Lower leg skin (tissue), 4 donors: ENCODE data around the gene MYH16. TPM values are rescaled to one million over a fixed set of nuclear protein-coding genes. Genes with fewer than 3 reads are reported as not detected.

ENCODE experiments used
- DNase-seq, 2 donors: peaks; one replicate each; pipeline ENCODE4 v3.0.0-alpha.2; 2019; ENCODE audit warnings: low spot score in 2 of 2
- H3K4me3 ChIP-seq: fragments of 200-600 bp; sonication (generic); 2 replicates; pipeline ENCODE4 v1.5.1; 2017; ENCODE audit warnings: mild to moderate bottlenecking, low read depth; ENCODE audit not compliant: poor library complexity, severe bottlenecking
- POLR2A ChIP-seq, 2 donors: fragments of 450-650 bp; IDR thresholded peaks; one replicate each; pipeline ENCODE4 v1.6.1; 2016 to 2017; ENCODE audit warnings: antibody characterized with exemption in 2 of 2, mild to moderate bottlenecking in 1 of 2, moderate library complexity in 1 of 2
- WGBS, 2 donors: methylation state at CpG; one replicate each; pipeline ENCODE4 v1.1.5; 2018; 5-methylcytosine and 5-hydroxymethylcytosine counted together
- intact Hi-C: fragments of 100-400 bp; cut with DNase I; formaldehyde crosslinking; loops from one replicate; pipeline ENCODE4 v1.15.0; 2023; ENCODE audit warnings: low total_unique reads
- total RNA-seq, 4 donors: library from RNA; depleted of rRNA; stranded (reverse); fragments of >200 nt; gene quantifications; one replicate each; pipeline ENCODE4 v1.1.0, GENCODE V29; 2016
- TF ChIP-seq, protein P1 (sequence below), 3 donors: fragments of 450-650 bp; IDR thresholded peaks; one replicate each; pipeline ENCODE4 v1.5.1; 2016; ENCODE audit warnings: antibody characterized with exemption in 3 of 3, mild to moderate bottlenecking in 3 of 3, moderate library complexity in 2 of 3

MYH16 gene
- total RNA-seq, 4 donors from 2014 or later: not detected

GRCh38 chr7:99292127-99292526 is 19.5 kb downstream of the MYH16 start:
- DNase-seq: no peak
- no peak overlapping the region for H3K4me3 ChIP-seq
- 90 to 93% methylated on average over 14 of the region's 14 CpGs for WGBS, 2 donors
- intact Hi-C loops: no loop called here
- TF ChIP-seq, protein P1, sequence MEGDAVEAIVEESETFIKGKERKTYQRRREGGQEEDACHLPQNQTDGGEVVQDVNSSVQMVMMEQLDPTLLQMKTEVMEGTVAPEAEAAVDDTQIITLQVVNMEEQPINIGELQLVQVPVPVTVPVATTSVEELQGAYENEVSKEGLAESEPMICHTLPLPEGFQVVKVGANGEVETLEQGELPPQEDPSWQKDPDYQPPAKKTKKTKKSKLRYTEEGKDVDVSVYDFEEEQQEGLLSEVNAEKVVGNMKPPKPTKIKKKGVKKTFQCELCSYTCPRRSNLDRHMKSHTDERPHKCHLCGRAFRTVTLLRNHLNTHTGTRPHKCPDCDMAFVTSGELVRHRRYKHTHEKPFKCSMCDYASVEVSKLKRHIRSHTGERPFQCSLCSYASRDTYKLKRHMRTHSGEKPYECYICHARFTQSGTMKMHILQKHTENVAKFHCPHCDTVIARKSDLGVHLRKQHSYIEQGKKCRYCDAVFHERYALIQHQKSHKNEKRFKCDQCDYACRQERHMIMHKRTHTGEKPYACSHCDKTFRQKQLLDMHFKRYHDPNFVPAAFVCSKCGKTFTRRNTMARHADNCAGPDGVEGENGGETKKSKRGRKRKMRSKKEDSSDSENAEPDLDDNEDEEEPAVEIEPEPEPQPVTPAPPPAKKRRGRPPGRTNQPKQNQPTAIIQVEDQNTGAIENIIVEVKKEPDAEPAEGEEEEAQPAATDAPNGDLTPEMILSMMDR (IDR thresholded peaks at IDR 0.05): no peak
- TF ChIP-seq POLR2A (IDR thresholded peaks at IDR 0.05): no peak

DNA sequence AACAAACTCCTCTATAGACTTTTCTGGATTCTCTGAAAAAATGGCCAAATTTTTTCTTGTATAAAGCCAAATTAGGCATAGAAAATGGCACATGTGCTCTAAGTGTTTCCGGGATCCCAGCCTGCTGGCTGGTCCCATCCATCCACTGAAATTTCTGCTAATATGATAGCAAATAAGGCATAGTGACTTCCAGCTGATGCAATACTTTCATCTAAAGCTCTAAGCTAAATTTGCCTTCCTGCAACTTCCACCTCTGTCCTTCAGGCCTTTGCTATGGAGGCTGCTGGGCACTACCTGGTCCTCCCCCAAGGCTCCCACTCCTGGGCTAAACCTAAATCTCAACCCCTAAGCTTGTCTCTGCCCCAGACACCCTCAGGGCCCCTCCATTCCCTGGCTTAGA is 20.5 kb downstream of the MYH16 start:
- TF ChIP-seq, protein P1 (IDR thresholded peaks at IDR 0.05): no peak
- TF ChIP-seq POLR2A (IDR thresholded peaks at IDR 0.05): no peak
- 92 to 95% methylated on average over 1 of the region's 1 CpG for WGBS, 2 donors
- DNase-seq: no peak
- no peak overlapping the region for H3K4me3 ChIP-seq
- intact Hi-C loops: no loop called here

DNA sequence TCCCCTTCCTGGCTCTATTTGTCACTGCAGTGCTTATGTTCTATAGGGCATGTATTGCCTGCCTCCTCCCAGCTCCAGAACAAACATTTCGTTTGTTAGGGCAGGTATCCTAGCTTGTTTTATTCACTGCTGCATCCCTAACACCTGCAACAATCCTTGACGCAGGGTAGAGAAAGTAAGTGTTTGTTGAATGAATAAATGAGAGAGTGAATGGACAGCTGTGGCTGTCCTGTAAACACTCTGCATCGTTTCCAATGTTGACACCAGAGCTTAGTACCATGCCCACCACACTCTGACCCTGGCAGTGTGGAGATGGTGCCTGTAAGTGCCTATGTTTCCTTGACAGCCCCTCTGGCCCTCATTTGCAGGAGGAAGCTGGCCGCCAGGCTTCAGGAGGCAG is 21.0 kb downstream of the MYH16 start:
- intact Hi-C loops: no loop called here
- DNase-seq: no peak
- TF ChIP-seq POLR2A (IDR thresholded peaks at IDR 0.05): no peak
- TF ChIP-seq, protein P1 (IDR thresholded peaks at IDR 0.05): no peak
- 79 to 86% methylated on average over 4 of the region's 4 CpGs for WGBS, 2 donors
- H3K4me3 ChIP-seq: no peak overlapping the region

- H3K4me3 ChIP-seq: no peak overlapping the region
- intact Hi-C loops: no loop called here
- 89 to 93% methylated on average over 5 of the region's 5 CpGs for WGBS, 2 donors
- no peak for DNase-seq
- TF ChIP-seq, protein P1 (IDR thresholded peaks at IDR 0.05): no peak
- TF ChIP-seq POLR2A (IDR thresholded peaks at IDR 0.05): no peak
Measured at GRCh38 chr7:99296471-99296870, 23.8 kb downstream of the MYH16 start.

DNA sequence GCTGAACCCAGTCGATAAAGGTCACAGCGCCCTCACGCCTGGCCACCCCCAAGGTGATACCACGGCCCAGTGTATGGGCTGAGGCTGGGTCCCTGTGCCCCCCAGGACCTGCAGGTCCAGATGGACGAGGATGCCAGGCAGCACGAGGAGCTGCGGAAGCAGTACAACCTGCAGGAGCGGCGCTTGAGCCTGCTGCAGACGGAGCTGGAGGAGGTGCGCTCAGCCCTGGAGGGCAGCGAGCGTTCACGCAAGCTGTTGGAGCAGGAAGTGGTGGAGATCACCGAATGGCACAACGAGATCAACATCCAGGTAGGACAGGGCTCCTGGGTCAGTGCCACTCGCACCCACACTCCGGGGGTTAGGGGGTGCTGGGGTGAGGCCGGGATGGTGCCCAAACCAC is 28.9 kb downstream of the MYH16 start:
- intact Hi-C loops: no loop called here
- no peak for DNase-seq
- TF ChIP-seq, protein P1 (IDR thresholded peaks at IDR 0.05): no peak
- no peak for TF ChIP-seq POLR2A (IDR thresholded peaks at IDR 0.05)
- H3K4me3 ChIP-seq: no peak overlapping the region
- WGBS, 2 donors: 85 to 89% methylated on average over 19 of the region's 19 CpGs

DNA sequence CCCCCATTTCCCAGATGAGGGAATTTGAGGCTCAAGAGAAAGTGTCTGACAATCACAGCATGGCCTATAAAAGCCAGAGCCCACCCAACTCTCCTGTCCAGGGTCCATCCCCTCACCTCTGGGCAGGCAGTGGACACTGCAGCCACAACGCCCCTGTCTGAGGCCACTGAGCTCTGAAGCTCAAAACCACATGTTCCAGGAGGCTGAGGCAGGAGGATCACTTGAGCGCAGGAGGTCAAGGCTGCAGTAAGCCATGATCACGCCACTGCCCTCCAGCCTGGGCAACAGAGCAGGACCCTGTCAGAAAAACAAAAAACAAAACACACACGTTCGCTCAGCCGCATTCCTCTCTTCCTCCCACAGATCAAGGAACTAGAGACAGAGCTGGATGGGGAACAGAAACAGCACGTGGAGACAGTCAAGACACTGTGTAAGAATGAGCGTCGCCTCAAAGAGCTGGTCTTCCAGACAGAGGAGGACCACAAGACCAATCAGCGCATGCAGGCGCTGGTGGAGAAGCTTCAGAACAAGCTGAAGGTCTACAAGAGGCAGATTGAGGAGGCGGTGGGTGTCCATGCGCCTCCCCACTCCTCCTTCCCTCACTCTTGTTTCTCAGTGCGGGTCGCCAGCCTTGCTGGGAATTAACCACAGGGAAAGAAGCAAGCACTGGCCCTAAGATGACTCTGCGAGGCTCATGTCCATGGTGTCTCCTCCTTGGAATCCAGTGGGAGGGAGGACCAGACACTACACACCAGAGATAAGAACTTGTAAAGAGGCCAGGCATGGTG is 33.0 kb downstream of the MYH16 start:
- TF ChIP-seq, protein P1 (IDR thresholded peaks at IDR 0.05): no peak
- no peak for TF ChIP-seq POLR2A (IDR thresholded peaks at IDR 0.05)

More for the DNA sequence above, 33.0 kb downstream of the MYH16 start:
- no peak overlapping the region for H3K4me3 ChIP-seq
- 84 to 90% methylated on average over 16 of the region's 16 CpGs for WGBS, 2 donors
- DNase-seq: no peak
- intact Hi-C loops: no loop called here
